Measurements from ENCODE around the gene GSTM2. TPM values are rescaled to one million over a fixed set of nuclear protein-coding genes. Genes with fewer than 3 reads are reported as not detected.
"Not testable (repeated sequence)": the region's sequence is repeated elsewhere in the genome, so short reads cannot be mapped to it uniquely, and the experiment has no call there.

The GSTM2 gene
- total RNA-seq, 1 donor from 2014 or later, result 32.3 TPM

DNA sequence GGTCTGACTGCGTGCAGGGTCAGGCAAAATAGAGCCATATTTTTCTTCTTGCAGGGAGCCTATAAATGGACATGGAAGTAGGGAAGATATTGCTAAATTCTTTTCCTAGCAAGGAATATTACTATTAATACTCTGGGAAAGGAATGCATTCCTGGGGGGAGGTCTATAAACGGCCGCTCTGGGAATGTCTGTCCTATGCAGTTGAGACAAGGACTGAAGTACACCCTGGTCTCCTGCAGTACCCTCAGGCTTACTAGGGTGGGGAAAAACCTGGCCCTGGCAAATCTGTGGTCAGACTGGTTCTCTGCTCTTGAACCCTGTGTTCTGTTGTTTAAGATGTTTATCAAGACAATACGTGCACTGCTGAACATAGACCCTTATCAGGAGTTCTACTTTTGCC, 41.1 kb downstream of the GSTM2 start:
- H3K27ac Mint-ChIP-seq; intact Hi-C loops (cut with micrococcal nuclease); DNase-seq (ENCODE audit: low spot score); H3K4me1 Mint-ChIP-seq (ENCODE audit: low read depth); H3K36me3 Mint-ChIP-seq (ENCODE audit: low read depth); H3K4me3 Mint-ChIP-seq (ENCODE audit: low read depth); H3K27me3 Mint-ChIP-seq (ENCODE audit: low read depth): not testable (repeated sequence)
- H3K9me3 Mint-ChIP-seq, result peaks cover 14% of the 10 kb centered on the region

DNA sequence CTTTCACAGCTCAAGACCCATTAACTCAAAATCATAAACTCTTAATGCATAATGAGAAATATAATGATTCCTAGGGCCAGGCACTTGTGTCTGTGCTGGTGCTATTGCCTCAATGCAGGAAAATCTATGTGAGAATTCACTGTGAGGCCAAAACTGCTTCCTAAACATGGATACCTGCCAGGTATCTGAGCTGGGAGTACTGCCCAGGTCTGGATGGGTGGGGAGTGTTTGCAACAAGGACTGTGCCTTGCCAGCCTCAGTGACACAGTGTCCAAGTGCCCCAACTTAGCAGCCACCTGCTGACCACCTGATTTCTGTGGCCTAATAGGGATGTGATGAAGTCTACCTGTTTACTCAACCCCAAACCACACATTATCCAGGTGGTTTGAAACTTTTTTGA, 42.0 kb downstream of the GSTM2 start:
- H3K4me1 Mint-ChIP-seq (ENCODE audit: low read depth); intact Hi-C loops (cut with micrococcal nuclease); H3K4me3 Mint-ChIP-seq (ENCODE audit: low read depth); DNase-seq (ENCODE audit: low spot score); H3K27ac Mint-ChIP-seq; H3K27me3 Mint-ChIP-seq (ENCODE audit: low read depth); H3K36me3 Mint-ChIP-seq (ENCODE audit: low read depth): not testable (repeated sequence)
- H3K9me3 Mint-ChIP-seq, result peaks cover 14% of the 10 kb centered on the region

DNA sequence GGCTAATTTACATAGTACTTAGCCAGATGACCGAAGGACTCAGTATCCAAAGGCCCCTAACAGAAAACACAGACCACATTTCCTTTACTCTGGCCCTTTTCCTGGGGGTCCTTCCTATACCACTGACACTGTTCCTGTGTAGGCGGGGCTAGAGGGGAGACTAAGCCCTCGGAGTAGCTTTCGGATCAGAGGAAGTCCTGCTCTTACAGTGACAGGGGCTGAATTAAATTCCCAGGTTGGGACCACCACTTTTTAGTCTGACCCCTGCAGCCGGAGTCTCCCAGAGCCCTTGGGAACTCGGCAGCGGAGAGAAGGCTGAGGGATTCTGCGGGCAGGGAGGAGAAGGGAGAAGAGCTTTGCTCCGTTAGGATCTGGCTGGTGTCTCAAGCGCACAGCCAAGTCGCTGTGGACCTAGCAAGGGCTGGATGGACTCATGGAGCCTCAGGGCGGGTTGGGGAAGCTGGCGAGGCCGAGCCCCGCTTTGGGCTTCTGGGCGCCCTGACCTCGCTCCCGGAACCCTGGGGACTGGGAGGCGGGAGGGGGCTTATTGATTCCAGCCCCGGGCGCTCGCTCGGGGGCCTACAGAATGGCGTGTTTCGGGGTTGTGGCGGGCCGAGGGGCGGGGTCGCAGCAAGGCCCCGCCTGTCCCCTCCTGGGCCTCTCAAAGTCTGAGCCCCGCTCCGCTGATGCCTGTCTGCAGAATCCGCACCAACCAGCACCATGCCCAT, 43.9 kb downstream of the GSTM2 start, which contains the start of gene GSTM5:
GSTM5 (plus strand) TSS at position 659 of the 728 bp plus-strand sequence; CDS start at position 721, 62 bp downstream.
- H3K36me3 Mint-ChIP-seq (ENCODE audit: low read depth); H3K27me3 Mint-ChIP-seq (ENCODE audit: low read depth); intact Hi-C loops (cut with micrococcal nuclease); H3K4me1 Mint-ChIP-seq (ENCODE audit: low read depth); DNase-seq (ENCODE audit: low spot score): not testable (repeated sequence)
- H3K4me3 Mint-ChIP-seq (ENCODE audit: low read depth), result peak within 1 kb of the TSS; percentile 78
- peaks cover 14% of the 10 kb centered on the region for H3K9me3 Mint-ChIP-seq
- H3K27ac Mint-ChIP-seq, result peak within 1 kb of the TSS; percentile 91

DNA sequence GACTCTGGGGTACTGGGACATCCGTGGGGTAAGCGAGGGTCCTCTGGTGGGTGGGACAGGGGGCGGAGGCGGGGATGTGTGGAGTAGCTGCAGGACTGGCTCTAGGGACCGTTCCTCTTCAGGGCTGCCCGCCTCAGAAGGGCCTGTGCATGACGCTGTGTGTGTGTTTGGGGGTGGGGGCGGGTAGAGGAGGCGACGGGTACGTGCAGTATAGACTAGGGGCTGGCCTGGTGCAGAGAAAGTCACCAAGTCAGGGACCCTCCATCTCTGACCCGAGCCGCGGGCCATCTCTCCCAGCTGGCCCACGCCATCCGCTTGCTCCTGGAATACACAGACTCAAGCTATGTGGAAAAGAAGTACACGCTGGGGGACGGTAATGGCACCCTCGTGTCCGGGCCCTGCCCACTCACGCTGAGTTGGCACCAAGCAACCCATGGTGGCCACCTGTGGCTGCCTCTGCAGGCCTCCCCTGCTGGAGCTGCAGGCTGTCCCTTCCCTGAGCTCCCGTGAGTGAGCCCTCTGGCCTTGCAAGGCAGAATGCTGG, 44.5 kb downstream of the GSTM2 start:
- Mint-ChIP-seq H3K27me3 (ENCODE audit: low read depth) (peaks cover 5% of the 10 kb centered on the region), H3K36me3 (ENCODE audit: low read depth) (peaks cover 6% of the 10 kb centered on the region), H3K4me1 (ENCODE audit: low read depth) (no peaks in the 10 kb centered on the region), H3K27ac (no peak overlapping the region), H3K4me3 (ENCODE audit: low read depth) (no peak overlapping the region), H3K9me3 (peaks cover 14% of the 10 kb centered on the region)
- intact Hi-C loops (cut with micrococcal nuclease), result no loop called here
- DNase-seq (ENCODE audit: low spot score), result no peak

DNA sequence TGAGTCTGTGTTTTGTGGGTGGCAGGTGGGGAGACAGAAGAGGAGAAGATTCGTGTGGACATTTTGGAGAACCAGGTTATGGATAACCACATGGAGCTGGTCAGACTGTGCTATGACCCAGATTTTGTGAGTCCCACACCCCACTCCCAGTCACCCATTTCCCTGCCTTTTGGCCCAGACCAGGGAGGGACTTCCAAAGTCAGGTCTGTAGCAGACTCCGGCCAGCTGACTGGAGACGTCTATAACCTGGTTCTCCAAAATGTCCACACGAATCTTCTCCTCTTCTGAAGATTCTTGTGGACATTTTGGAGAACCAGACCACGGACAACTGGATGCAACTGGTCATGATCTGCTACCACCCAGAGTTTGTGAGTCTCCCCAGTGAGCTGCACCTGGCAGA, 45.8 kb downstream of the GSTM2 start:
- intact Hi-C loops (cut with micrococcal nuclease), result no loop called here

DNA sequence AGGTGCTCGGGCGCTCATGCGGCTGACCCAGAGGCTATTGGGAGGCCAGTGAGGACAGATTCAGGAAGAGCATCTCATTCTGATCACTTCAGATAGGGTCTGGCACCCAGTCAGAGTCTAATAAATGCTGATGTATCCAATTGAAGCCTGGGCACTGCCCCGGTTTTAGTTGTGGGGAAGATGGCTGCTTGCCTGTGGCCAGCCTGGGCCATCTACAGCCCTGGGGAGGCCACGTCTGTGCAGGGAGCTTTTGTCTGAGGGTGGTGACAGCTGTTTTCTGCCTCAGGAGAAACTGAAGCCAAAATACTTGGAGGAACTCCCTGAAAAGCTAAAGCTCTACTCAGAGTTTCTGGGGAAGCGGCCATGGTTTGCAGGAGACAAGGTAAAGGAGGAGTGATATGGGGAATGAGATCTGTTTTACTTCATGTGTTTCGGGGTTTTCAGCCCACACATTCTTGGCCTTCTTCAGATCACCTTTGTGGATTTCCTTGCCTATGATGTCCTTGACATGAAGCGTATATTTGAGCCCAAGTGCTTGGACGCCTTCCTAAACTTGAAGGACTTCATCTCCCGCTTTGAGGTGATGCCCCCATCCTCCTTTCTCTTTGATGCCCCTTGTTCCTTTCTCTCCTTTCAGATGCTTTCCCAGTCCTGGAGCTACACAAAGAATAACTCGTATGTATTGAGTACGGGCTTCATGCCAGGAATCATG, 47.0 kb downstream of the GSTM2 start:
- DNase-seq (ENCODE audit: low spot score), result no peak
- no peak overlapping the region for H3K4me3 Mint-ChIP-seq (ENCODE audit: low read depth)
- H3K27ac Mint-ChIP-seq, result no peak overlapping the region
- no peaks in the 10 kb centered on the region for H3K36me3 Mint-ChIP-seq (ENCODE audit: low read depth)
- H3K4me1 Mint-ChIP-seq (ENCODE audit: low read depth), result peaks cover 4% of the 10 kb centered on the region
- H3K27me3 Mint-ChIP-seq (ENCODE audit: low read depth), result peaks cover 5% of the 10 kb centered on the region
- no peaks in the 10 kb centered on the region for H3K9me3 Mint-ChIP-seq
- intact Hi-C loops (cut with micrococcal nuclease), result no loop called here

More for the DNA sequence above, 45.8 kb downstream of the GSTM2 start:
- peaks cover 5% of the 10 kb centered on the region for H3K27me3 Mint-ChIP-seq (ENCODE audit: low read depth)
- peaks cover 9% of the 10 kb centered on the region for H3K9me3 Mint-ChIP-seq
- DNase-seq (ENCODE audit: low spot score), result no peak
- H3K4me1 Mint-ChIP-seq (ENCODE audit: low read depth), result no peaks in the 10 kb centered on the region
- no peak overlapping the region for H3K27ac Mint-ChIP-seq
- peaks cover 2% of the 10 kb centered on the region for H3K36me3 Mint-ChIP-seq (ENCODE audit: low read depth)
- H3K4me3 Mint-ChIP-seq (ENCODE audit: low read depth), result no peak overlapping the region

DNA sequence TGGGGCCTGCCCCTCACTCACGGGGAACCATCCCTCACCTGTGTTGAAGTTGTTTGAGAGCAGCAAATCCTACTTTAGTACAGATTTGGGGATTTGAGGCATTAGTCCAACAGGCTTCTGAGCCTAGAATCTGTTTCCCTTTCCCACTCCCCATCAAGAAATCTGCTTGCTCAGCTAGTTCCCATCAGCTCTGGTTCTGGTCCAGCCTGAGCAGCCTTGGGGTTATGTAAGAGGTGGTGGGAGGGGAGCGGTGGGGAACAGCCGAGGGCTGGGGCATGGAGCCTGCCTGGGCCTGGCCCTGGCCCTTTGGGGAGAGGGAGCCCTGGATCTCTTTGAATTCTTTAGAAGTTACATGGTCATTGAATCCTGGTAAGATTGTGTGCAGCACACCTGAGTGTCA, 48.3 kb downstream of the GSTM2 start:
- H3K36me3 Mint-ChIP-seq (ENCODE audit: low read depth), result no peaks in the 10 kb centered on the region
- H3K27ac Mint-ChIP-seq, result no peak overlapping the region
- H3K9me3 Mint-ChIP-seq, result no peaks in the 10 kb centered on the region
- peaks cover 12% of the 10 kb centered on the region for H3K27me3 Mint-ChIP-seq (ENCODE audit: low read depth)
- peaks cover 6% of the 10 kb centered on the region for H3K4me1 Mint-ChIP-seq (ENCODE audit: low read depth)
- H3K4me3 Mint-ChIP-seq (ENCODE audit: low read depth), result no peak overlapping the region
- intact Hi-C loops (cut with micrococcal nuclease), result no loop called here
- DNase-seq (ENCODE audit: low spot score), result no peak

DNA sequence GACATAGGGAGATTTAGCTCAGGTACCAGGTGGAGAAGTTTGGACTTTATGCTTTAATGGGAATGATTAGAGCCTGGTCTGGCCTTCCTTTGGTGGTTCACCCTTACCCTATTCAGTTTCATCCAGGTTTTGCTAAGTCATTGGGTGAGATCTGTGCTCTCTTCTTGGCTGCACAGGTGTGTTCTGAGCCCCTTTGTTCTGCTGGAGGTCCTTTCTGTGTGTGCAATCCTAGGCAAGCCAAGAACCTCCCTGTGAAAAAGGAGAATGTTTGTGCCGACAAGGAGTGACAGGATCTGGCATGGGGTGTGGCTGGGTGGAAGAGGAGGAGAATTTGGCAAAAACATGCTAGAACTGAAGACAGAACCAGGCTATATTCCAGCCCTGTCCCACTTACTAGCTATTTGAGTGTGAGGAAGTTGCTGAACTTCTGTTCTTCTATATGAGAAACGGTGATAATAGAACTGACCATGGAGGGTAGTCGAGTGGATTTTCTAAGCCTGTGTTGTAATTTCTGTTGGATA, 48.8 kb downstream of the GSTM2 start:
- intact Hi-C loops (cut with micrococcal nuclease), result no loop called here
- H3K9me3 Mint-ChIP-seq, result no peaks in the 10 kb centered on the region
- H3K27ac Mint-ChIP-seq, result no peak overlapping the region
- no peak overlapping the region for H3K4me3 Mint-ChIP-seq (ENCODE audit: low read depth)
- no peak for DNase-seq (ENCODE audit: low spot score)
- peaks cover 6% of the 10 kb centered on the region for H3K4me1 Mint-ChIP-seq (ENCODE audit: low read depth)
- H3K27me3 Mint-ChIP-seq (ENCODE audit: low read depth), result peaks cover 14% of the 10 kb centered on the region
- no peaks in the 10 kb centered on the region for H3K36me3 Mint-ChIP-seq (ENCODE audit: low read depth)

DNA sequence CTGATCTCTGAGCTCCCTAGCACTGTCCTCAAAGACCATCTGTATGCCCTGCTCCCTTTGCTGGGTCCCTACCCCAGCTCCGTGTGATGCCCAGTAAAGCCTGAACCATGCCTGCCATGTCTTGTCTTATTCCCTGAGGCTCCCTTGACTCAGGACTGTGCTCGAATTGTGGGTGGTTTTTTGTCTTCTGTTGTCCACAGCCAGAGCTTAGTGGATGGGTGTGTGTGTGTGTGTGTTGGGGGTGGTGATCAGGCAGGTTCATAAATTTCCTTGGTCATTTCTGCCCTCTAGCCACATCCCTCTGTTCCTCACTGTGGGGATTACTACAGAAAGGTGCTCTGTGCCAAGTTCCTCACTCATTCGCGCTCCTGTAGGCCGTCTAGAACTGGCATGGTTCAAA, 49.9 kb downstream of the GSTM2 start:
- no peak for DNase-seq (ENCODE audit: low spot score)
- Mint-ChIP-seq H3K9me3 (no peaks in the 10 kb centered on the region), H3K27ac (no peak overlapping the region), H3K4me3 (ENCODE audit: low read depth) (no peak overlapping the region), H3K27me3 (ENCODE audit: low read depth) (peaks cover 16% of the 10 kb centered on the region), H3K4me1 (ENCODE audit: low read depth) (peaks cover 6% of the 10 kb centered on the region), H3K36me3 (ENCODE audit: low read depth) (no peaks in the 10 kb centered on the region)
- intact Hi-C loops (cut with micrococcal nuclease), result no loop called here

DNA sequence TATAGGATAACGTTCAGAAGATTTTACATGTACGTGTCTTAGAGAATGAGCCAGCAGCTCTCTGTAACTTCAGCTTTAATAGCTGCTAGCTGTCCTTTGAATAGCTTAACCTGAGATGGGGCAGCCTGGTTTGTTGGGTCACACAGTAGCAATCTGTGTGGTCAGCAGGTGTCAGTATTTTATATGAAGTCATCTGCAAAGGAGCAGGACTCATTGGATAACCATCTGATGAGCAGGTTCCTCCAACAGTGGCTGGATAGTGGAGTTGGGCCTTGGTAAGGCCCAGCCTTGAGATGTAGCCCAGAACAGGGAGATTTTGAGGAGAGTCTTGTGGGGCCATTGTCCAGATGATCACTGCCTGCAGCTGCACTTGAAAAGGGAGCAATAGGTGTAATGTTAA, 50.6 kb downstream of the GSTM2 start:
- DNase-seq (ENCODE audit: low spot score), result no peak
- intact Hi-C loops (cut with micrococcal nuclease), result no loop called here
- no peak overlapping the region for H3K4me3 Mint-ChIP-seq (ENCODE audit: low read depth)
- H3K36me3 Mint-ChIP-seq (ENCODE audit: low read depth), result no peaks in the 10 kb centered on the region
- no peak overlapping the region for H3K27ac Mint-ChIP-seq
- peaks cover 6% of the 10 kb centered on the region for H3K4me1 Mint-ChIP-seq (ENCODE audit: low read depth)
- H3K27me3 Mint-ChIP-seq (ENCODE audit: low read depth), result peaks cover 14% of the 10 kb centered on the region
- no peaks in the 10 kb centered on the region for H3K9me3 Mint-ChIP-seq

DNA sequence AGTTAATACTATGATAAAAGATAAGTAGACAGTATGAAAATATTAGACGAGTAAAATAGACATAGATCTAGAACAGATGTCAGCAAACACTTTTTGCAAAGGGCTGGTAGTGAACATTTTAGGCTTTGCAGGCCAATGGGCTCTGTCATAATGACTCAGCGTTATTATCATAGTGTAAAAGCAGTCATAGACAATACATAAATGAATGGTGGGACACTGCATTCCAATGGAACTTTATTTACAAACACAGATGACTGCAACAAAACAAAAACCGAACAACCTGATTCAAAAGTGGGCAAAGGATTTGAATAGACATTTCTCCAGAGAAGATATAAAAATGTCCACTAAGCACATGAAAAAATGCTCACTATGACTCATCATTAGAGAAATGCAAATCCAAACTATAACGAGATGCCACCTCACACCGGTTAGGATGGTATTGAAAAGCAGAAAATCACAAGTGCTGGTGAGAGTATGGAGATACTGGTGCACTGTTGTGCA, 51.5 kb downstream of the GSTM2 start:
- intact Hi-C loops (cut with micrococcal nuclease), result no loop called here
- Mint-ChIP-seq H3K36me3 (ENCODE audit: low read depth) (no peaks in the 10 kb centered on the region), H3K4me1 (ENCODE audit: low read depth) (peaks cover 6% of the 10 kb centered on the region), H3K4me3 (ENCODE audit: low read depth) (no peak overlapping the region), H3K27ac (no peak overlapping the region), H3K27me3 (ENCODE audit: low read depth) (peaks cover 15% of the 10 kb centered on the region), H3K9me3 (no peaks in the 10 kb centered on the region)
- no peak for DNase-seq (ENCODE audit: low spot score)

DNA sequence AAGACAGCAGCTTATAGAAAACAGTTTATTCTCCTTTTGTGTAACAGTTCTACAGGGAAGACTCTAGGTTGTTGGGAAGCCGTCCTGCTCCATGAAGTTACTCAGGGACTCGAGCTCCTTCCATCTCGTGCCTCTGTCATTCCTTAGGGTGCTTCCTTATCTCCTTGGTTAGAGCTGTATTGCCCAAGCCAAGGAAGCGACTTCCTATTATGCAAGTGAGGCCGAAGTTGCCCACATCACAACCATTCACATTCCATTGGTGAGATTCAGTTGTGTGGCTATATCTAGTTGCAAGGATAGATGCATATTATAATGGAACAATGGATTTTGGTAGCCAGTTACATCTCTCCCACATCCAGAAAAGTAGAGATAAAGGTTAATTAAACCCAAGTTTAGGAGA, 53.2 kb downstream of the GSTM2 start:
- peaks cover 19% of the 10 kb centered on the region for H3K27me3 Mint-ChIP-seq (ENCODE audit: low read depth)
- no peaks in the 10 kb centered on the region for H3K9me3 Mint-ChIP-seq
- H3K27ac Mint-ChIP-seq, result no peak overlapping the region
- no peaks in the 10 kb centered on the region for H3K36me3 Mint-ChIP-seq (ENCODE audit: low read depth)
- H3K4me3 Mint-ChIP-seq (ENCODE audit: low read depth), result no peak overlapping the region
- intact Hi-C loops (cut with micrococcal nuclease), result no loop called here
- peaks cover 6% of the 10 kb centered on the region for H3K4me1 Mint-ChIP-seq (ENCODE audit: low read depth)
- DNase-seq (ENCODE audit: low spot score), result no peak

DNA sequence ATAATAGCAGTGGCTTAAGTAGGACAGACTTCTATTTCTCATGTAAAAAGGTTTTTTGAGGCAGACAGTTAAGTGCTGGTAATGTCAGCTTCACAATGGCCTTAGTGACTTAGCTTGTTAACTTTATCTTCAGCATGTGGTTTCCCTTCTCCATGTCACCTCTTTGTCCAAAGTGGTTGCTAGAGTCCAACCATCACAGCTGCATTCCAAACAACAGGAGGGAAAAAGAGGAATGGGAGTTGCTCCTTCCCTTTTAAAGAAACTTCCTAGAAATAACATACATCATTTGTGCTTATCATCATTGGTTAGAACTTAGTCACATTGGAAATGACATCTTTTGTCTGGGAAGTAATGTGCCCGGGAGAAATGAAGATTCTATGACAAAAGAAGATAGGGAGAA, 54.1 kb downstream of the GSTM2 start:
- intact Hi-C loops (cut with micrococcal nuclease), result no loop called here

More for the DNA sequence above, 54.1 kb downstream of the GSTM2 start:
- DNase-seq (ENCODE audit: low spot score), result no peak
- Mint-ChIP-seq H3K4me1 (ENCODE audit: low read depth) (peaks cover 6% of the 10 kb centered on the region), H3K27me3 (ENCODE audit: low read depth) (peaks cover 19% of the 10 kb centered on the region), H3K36me3 (ENCODE audit: low read depth) (no peaks in the 10 kb centered on the region), H3K9me3 (no peaks in the 10 kb centered on the region), H3K4me3 (ENCODE audit: low read depth) (no peak overlapping the region), H3K27ac (no peak overlapping the region)
